Glomerular endothelial cell (primary cell): Measurements from ENCODE around the gene CYSTM1. TPM values are rescaled to one million over a fixed set of nuclear protein-coding genes. Genes with fewer than 3 reads are reported as not detected.
"Not testable (repeated sequence)": the region's sequence is repeated elsewhere in the genome, so short reads cannot be mapped to it uniquely, and the experiment has no call there.

Experiments
- DNase-seq: peaks from one replicate; pipeline ENCODE4 v3.0.0-alpha.2; 2011; ENCODE audit warnings: low read depth, low spot score; ENCODE audit errors: extremely low read depth
- total RNA-seq: library from RNA; depleted of rRNA; stranded (reverse); fragments of >200 nt; gene quantifications from 2 replicates; pipeline ENCODE4 v1.2.3, GENCODE V29; 2015

CYSTM1 gene
- total RNA-seq, 1 donor from 2014 or later: 61.0 TPM

DNA sequence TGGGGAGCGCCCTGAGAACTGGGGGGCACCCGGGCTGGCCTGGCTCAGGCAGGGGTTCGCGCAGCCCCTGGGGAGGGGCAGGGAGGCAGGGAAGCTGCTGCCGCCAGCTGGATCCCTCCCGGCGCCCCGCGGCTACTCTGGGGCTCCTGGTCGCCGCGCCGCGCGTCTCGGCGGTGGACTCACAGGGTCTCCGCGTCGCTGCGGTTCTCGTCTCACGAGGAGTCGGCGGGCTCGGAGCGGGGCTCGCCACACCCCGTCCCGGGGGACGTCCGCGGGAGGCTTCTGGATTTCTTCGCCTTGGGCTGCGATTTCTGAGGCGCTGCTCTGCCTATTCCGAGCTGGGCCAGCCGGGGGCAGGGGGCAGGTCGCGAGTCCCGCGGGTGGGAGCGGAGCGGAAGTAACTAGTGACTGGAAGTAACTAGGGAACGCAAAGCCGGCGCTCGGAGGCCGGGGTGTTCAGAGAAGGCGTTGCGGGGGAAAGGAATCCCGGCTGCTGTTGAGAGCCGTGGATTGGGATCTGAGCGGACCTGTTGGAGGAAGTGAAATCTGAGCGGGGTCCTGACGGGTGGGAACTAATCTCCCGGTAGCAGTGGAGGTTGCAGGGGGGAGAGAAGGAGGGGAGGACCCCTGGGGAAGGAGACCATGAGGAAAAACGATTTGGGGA lies 511 bp downstream of the CYSTM1 start:
- DNase-seq: no peak

GRCh38 chr5:140176031-140176387 lies 1.0 kb downstream of the CYSTM1 start:
- no peak for DNase-seq

DNA sequence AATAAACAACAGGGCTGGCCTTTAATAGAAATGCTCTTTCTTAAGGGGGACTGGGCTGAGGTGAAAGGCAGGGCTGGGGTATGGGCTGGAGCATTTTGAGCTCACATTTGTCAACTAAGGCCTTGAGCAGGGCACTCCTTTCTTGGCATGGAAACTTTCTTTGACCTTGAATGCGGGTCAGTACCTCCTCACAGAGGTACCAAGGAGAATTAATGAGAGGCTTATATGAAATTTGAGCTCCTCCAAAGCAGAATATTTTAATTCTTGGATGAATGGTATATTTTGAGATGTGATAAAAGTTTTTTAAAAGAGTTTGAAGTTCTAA lies 3.1 kb downstream of the CYSTM1 start:
- DNase-seq: no peak

- DNase-seq: no peak
Observed at GRCh38 chr5:140178482-140179116, 3.6 kb downstream of the CYSTM1 start.

DNA sequence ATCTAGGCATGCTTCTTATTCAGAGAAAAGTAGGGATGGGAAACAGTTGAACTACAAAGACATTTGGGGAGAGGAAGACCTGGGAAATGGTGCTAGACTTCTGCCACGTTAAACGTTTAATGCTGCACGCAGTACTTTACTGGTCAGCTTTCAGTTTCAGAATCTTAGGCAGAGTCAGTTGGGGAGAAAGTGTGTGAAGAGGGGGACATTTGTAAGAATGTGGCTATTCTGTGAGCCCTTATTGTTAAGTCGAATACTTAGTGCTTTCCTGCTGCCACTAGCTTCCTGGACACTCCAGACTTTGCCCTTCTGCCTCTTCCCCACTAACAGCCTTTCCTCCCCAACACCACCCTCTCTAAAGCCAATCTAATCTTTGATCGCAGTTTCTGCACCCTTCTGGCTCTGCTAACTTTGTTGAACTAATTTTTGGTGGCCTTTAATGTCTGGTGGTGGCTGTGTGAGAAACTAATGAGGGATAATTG lies 6.1 kb downstream of the CYSTM1 start:
- no peak for DNase-seq

- no peak for DNase-seq
Observed at GRCh38 chr5:140181525-140181924, 6.5 kb downstream of the CYSTM1 start.

GRCh38 chr5:140182075-140182711 lies 7.2 kb downstream of the CYSTM1 start:
- DNase-seq: no peak

DNA sequence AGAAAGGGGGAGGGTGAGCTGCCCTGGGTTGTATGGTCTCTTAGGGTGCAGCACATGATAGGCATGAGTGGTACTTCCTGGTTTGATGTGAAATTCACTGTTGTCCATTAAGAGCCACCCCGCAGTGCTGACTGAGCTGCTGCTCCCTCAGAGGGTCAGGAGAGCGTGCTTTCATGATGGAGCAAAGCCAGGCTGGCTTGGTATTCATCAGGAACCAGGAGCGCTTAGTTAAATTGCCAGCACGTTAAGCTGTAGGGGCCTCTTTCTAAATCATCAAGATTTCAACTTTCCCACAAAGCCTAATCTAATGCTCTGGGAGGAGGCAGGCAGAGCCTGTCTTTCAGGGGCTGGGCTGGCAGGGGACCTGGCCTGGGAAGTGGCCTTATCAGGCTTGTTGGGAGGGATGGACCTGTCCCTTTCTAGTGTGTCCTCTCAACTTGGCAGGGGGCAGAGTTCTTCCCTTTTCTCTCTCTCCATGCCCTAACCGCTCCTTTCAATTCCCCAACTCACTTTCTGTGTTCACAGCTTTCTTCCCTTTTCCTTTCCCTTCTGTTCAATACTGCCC lies 7.9 kb downstream of the CYSTM1 start:
- DNase-seq: no peak

DNA sequence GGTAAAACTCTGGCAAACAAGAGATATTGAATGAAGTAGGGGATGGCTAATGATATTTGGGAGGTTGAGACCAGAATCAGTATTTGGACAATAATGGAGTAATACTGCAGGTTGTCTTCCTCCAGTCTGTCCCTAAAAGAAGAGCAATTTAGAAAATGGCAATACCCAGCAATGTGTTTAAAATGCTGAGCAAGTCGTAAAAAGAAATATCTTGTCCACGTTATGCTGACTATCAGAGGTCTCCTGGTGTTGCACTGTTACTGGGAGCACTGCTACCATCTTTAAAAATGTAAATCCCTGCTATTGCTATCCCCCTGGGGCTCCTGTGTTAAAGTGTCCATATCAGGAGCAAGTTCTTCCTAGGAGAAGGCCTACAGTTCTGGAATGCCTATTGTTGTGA lies 10.4 kb downstream of the CYSTM1 start:
- DNase-seq: no peak

DNA sequence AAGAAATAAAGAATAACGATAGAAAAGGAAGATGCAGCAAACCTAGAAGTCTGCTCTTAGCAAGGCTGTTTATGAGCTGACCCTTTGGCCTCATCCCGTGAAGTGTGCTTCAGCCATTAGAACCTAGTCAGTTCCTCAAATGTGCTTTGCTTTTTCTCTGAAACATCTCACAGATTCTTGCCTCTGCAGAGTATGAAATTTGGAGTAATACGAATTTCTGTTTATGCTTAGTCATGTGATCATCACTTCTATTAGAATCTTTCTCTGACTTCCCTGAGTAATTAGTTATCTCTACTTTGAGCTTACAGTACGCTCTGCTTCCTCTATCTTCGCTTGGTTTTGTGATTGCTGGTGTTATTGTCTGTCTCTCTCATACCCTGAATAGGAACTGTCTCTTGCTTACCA lies 11.3 kb downstream of the CYSTM1 start:
- no peak for DNase-seq

- DNase-seq: no peak
Observed at GRCh38 chr5:140189253-140189652, 14.3 kb downstream of the CYSTM1 start.

DNA sequence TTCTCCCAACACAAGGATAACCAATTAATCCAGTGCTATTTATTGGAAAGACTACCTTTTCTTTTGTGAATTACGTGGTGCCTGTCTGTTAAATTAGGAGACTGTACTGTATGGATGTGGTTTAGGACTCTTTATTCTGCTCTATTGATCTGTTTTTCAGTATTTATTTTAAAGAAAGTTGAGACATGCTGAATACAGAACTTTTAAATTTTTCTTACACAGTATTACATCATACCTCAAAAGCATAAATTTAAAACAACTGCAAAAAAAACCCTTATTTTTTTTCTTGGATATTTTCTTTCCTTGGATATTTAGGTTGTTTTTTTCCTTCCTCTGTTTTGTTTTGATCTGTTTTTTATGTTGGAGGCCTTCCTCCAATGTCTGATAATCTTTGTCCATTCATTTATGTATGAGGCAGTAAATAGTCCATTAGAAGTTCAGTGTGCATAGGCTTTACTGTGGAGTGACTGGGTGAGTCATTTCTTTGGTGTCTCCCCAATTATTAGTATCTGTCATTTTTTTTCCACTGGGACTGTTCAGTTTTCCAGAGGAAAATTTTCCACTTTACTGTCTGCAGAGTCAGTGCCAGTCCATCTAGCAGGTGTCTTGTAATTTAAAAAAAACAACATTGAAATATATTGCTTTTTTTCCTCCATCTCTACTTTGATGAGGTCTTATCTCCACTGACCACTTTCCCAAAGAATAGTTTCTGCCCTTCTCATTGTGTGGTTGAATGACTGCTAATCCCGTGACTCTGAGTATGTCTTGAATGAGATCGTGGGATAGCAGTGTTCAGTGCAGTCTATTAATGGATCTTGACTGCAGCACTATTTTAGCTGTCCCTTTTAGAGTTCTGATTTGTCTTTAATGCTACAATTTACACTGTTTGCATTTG lies 15.2 kb downstream of the CYSTM1 start:
- DNase-seq: no peak

- DNase-seq: no peak
Observed at GRCh38 chr5:140190872-140191218, 15.9 kb downstream of the CYSTM1 start.

DNA sequence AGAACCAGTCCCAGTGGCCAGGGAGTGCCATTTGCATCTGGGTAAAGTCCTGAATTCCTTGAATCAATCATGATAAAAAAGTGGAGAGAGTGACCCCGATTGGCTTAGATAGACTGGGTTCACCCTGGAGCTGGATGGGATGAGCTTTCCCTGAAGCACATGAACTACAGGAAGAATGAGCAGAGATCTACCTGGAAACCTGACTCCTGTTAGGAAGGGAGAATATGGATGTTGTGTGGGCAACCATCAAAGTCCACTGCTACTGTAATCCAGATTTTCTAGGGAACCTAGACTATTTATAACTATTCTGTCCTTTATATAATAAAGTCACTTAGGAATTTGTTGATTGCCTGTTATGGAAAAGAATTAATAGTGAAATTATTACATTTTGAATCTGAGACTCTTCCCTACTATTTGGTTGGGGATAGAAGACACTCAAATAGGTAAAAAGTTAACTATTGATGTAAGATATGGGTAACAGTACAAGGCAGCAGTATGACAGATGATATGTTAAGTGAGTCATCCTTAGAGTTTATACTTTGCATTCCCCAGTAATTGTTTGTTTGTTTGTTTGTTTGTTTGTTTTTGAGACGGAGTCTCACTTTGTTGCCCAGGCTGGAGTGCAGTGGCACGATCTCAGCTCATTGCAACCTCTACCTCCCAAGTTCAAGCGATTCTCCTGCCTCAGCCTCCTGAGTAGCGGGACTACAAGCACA lies 17.9 kb downstream of the CYSTM1 start:
- DNase-seq: no peak

- no peak for DNase-seq
Observed at GRCh38 chr5:140194662-140195061, 19.7 kb downstream of the CYSTM1 start.

GRCh38 chr5:140196115-140196814 lies 21.3 kb downstream of the CYSTM1 start:
- DNase-seq: no peak

- DNase-seq: no peak
Observed at GRCh38 chr5:140197023-140197422, 22.0 kb downstream of the CYSTM1 start.

DNA sequence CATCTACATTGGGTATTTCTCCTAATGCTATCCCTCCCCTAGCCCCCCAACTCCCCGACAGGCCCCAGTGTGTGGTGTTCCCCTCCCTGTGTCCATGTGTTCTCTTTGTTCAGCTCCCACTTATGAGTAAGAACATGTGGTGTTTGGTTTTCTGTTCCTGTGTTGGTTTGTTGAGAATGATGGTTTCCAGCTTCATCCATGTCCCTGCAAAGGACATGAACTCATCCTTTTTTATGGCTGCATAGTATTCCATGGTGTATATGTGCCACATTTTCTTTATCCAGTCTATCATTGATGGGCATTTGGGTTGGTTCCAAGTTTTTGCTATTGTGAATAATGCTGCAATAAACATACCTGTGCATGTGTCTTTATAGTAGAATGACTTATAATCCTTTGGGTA lies 23.9 kb downstream of the CYSTM1 start:
- not testable (repeated sequence) for DNase-seq

GRCh38 chr5:140202078-140202477 lies 27.1 kb downstream of the CYSTM1 start:
- DNase-seq: no peak

DNA sequence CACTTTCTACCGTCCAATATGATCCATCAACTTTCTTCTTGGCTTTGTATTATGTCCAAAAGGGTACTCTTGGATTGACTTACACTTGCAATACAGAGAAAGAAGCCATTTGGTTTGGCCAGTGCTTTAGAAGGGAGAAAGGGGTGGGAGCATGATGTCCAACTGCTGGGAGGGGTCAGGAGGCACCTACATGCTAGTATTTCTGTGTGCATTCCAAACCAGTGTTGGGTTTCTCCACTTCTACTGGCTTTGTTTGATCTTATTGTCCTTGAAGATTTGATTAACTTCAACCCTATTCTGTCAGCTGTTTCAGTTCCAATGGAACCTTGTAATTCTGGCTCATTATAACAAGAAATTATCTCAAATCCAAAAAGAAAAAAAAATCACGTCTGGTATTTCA lies 27.6 kb downstream of the CYSTM1 start:
- DNase-seq: no peak
